Measurements from ENCODE around the gene WDPCP. TPM values are rescaled to one million over a fixed set of nuclear protein-coding genes. Genes with fewer than 3 reads are reported as not detected.
"Not testable (repeated sequence)": the region's sequence is repeated elsewhere in the genome, so short reads cannot be mapped to it uniquely, and the experiment has no call there.

The WDPCP gene
- polyA plus RNA-seq, 1 of the 3 experiments (the other 2 are of a cell fraction), result 3.1 TPM

DNA sequence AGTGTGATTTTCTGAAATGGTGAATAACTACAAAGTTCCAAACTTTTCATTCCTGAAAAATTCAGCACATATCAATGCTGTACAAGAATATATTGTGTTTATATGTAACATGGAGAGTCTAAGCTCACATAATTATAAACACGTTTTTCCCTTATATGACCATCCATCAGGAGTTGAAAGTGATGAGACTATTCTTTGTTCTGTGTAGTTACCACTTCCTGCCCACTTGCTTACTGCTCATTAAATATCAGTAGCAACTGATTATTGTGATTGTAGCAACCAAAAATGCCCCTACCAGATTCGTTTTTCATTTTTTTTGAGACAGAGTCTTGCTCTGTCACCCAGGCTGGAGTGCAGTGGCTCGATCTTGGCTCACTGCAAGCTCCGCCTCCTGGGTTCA, 506.9 kb downstream of the WDPCP start:
- H3F3A ChIP-seq (replicated peaks; ENCODE audit: insufficient read depth), result no peaks in the 10 kb centered on the region
- H3K9ac ChIP-seq, result no peak overlapping the region
- H2AFZ ChIP-seq (ENCODE audit: low read depth), result no peak overlapping the region
- WGBS (ENCODE audit: low lambda C conversion rate), result 36% methylated on average over 4 of the region's 4 CpGs
- no peak overlapping the region for H3K27ac ChIP-seq (ENCODE audit: low read depth in 2 of 2, low read length in 1 of 2)
- H3K27me3 ChIP-seq (ENCODE audit: insufficient read depth), result no peaks in the 10 kb centered on the region
- no peaks in the 10 kb centered on the region for H4K20me1 ChIP-seq (ENCODE audit: insufficient read depth)
- no peaks in the 10 kb centered on the region for H3K36me3 ChIP-seq (replicated peaks in 1 of 2; ENCODE audit: control insufficient read depth in 1 of 2, insufficient read depth in 2 of 2, low read length in 1 of 2)
- CTCF ChIA-PET, result no interaction called here
- H3K9me2 ChIP-seq, result no peaks in the 10 kb centered on the region
- DNase-seq, result no peak
- no peak overlapping the region for H3K4me2 ChIP-seq
- POLR2A ChIA-PET, result no interaction called here
- no peaks in the 10 kb centered on the region for H3K79me2 ChIP-seq (ENCODE audit: insufficient read depth)
- no peaks in the 10 kb centered on the region for H3K4me1 ChIP-seq (ENCODE audit: control insufficient read depth in 1 of 2, insufficient read depth in 2 of 2, low read depth in 1 of 2, low read length in 1 of 2)
- no peaks in the 10 kb centered on the region for H3K9me3 ChIP-seq
- TF ChIP-seq CHD2 (IDR thresholded peaks at IDR 0.05; ENCODE audit: low read length, partially characterized antibody), result no peak
- TF ChIP-seq GABPA (IDR thresholded peaks at IDR 0.05; ENCODE audit: low read depth), result no peak
- H3K4me3 ChIP-seq (ENCODE audit: low read depth in 2 of 2, low read length in 1 of 2), result no peak overlapping the region

DNA sequence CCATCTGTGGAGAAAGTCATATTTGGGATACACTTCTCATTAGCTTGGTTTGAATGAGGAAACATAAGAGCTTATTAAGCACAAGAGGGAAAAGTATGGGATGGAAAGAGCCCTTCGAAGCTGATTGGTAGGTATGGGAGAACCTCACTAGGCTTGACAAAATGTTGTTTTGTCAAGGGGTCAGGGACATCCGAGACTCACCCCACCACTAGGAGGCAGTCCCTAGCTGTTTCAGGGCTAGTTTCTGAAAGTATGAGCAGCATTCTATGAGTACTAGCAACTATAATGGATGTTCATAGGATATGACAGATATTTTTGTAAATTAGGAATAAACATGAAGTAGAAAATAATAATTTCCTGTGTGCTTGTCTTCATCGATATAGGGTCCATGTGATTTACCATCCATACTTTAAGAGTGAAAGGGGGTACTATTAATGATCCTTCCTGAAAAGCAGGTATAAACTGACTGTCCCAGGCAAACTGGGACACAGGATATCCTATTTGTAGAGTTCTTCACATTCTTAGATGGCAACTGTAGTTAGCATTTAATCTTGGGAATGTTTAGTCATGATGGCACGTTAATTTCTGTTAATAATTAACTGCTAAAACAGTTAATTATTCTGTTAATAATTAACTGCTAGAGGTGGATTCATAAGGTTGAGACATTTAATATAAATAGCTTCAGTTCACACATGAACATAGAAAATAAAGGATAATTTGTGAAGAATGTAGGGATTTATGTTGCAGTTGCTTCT, 509.2 kb downstream of the WDPCP start:
- POLR2A ChIA-PET, result no interaction called here
- peak; percentile 10 for DNase-seq
- H3K36me3 ChIP-seq (replicated peaks in 1 of 2; ENCODE audit: control insufficient read depth in 1 of 2, insufficient read depth in 2 of 2, low read length in 1 of 2), result no peaks in the 10 kb centered on the region
- H3K9me2 ChIP-seq, result no peaks in the 10 kb centered on the region
- no peak overlapping the region for H3K27ac ChIP-seq (ENCODE audit: low read depth in 2 of 2, low read length in 1 of 2)
- TF ChIP-seq SMC3 (IDR thresholded peaks at IDR 0.05; ENCODE audit: low read depth, low read length), result 0 out of 2 replicates have a peak, but pooled peaks have one; percentile 17
- TF ChIP-seq, protein P1, sequence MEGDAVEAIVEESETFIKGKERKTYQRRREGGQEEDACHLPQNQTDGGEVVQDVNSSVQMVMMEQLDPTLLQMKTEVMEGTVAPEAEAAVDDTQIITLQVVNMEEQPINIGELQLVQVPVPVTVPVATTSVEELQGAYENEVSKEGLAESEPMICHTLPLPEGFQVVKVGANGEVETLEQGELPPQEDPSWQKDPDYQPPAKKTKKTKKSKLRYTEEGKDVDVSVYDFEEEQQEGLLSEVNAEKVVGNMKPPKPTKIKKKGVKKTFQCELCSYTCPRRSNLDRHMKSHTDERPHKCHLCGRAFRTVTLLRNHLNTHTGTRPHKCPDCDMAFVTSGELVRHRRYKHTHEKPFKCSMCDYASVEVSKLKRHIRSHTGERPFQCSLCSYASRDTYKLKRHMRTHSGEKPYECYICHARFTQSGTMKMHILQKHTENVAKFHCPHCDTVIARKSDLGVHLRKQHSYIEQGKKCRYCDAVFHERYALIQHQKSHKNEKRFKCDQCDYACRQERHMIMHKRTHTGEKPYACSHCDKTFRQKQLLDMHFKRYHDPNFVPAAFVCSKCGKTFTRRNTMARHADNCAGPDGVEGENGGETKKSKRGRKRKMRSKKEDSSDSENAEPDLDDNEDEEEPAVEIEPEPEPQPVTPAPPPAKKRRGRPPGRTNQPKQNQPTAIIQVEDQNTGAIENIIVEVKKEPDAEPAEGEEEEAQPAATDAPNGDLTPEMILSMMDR (IDR thresholded peaks at IDR 0.05), result peak; percentile 28; the same call in 1 of the 2 replicates
- no peak for TF ChIP-seq EP300 (IDR thresholded peaks at IDR 0.05; ENCODE audit: borderline replicate concordance in 1 of 2, low read depth in 1 of 2, low read length in 1 of 2)
- H3K79me2 ChIP-seq (ENCODE audit: insufficient read depth), result no peaks in the 10 kb centered on the region
- 42% methylated on average over 4 of the region's 4 CpGs for WGBS (ENCODE audit: low lambda C conversion rate)
- no peaks in the 10 kb centered on the region for H3K27me3 ChIP-seq (ENCODE audit: insufficient read depth)
- H2AFZ ChIP-seq (ENCODE audit: low read depth), result no peak overlapping the region
- no peak overlapping the region for H3K4me3 ChIP-seq (ENCODE audit: low read depth in 2 of 2, low read length in 1 of 2)
- H3K9ac ChIP-seq, result no peak overlapping the region
- H3K9me3 ChIP-seq, result no peaks in the 10 kb centered on the region
- CTCF ChIA-PET, result interaction anchor here (0.8 to 1.6 kb wide), 5 partner anchors 13 to 465 kb away, joined by 3 to 4 read pairs (median 3); no protein-coding TSS in a partner anchor
- H4K20me1 ChIP-seq (ENCODE audit: insufficient read depth), result no peaks in the 10 kb centered on the region
- no peaks in the 10 kb centered on the region for H3F3A ChIP-seq (replicated peaks; ENCODE audit: insufficient read depth)
- no peaks in the 10 kb centered on the region for H3K4me1 ChIP-seq (ENCODE audit: control insufficient read depth in 1 of 2, insufficient read depth in 2 of 2, low read depth in 1 of 2, low read length in 1 of 2)
- H3K4me2 ChIP-seq, result no peak overlapping the region

DNA sequence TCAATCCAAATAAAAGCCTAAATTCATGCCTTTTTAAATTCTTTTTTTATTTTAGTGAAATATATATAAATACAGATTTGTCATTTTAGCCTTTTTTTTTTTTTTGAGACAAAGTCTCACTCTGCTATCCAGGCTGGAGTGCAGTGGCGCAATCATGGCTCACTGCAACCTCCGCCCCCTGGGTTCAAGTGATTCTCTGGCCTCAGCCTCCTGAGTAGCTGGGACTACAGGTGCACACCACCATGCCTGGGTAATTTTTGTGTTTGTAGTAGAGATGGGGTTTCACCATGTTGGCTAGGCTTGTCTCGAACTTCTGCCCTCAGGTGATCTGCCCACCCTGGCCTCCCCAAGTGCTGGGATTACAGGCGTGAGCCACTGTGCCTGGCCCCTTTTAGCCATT, 513.9 kb downstream of the WDPCP start:
- H3K4me2 ChIP-seq; H3K4me3 ChIP-seq (ENCODE audit: low read depth in 2 of 2, low read length in 1 of 2); H2AFZ ChIP-seq (ENCODE audit: low read depth); DNase-seq; H3F3A ChIP-seq (replicated peaks; ENCODE audit: insufficient read depth); H4K20me1 ChIP-seq (ENCODE audit: insufficient read depth); H3K27me3 ChIP-seq (ENCODE audit: insufficient read depth); CTCF ChIA-PET; POLR2A ChIA-PET; H3K9ac ChIP-seq; H3K9me2 ChIP-seq; H3K4me1 ChIP-seq (ENCODE audit: control insufficient read depth in 1 of 2, insufficient read depth in 2 of 2, low read depth in 1 of 2, low read length in 1 of 2); H3K36me3 ChIP-seq (replicated peaks in 1 of 2; ENCODE audit: control insufficient read depth in 1 of 2, insufficient read depth in 2 of 2, low read length in 1 of 2); H3K79me2 ChIP-seq (ENCODE audit: insufficient read depth); H3K9me3 ChIP-seq; H3K27ac ChIP-seq (ENCODE audit: low read depth in 2 of 2, low read length in 1 of 2): not testable (repeated sequence)
- 49% methylated on average over 4 of the region's 4 CpGs for WGBS (ENCODE audit: low lambda C conversion rate)
